WTC11 (cell line): Measurements from ENCODE around the gene COG6. TPM values are rescaled to one million over a fixed set of nuclear protein-coding genes. Genes with fewer than 3 reads are reported as not detected.

Source experiments
- ATAC-seq: fragments of 200-7000 bp; cut with Tn5 transposase; 2 replicates; pipeline ENCODE4 v1.10.0; 2021; ENCODE audit warnings: mild to moderate bottlenecking, moderate library complexity
- CTCF ChIA-PET: fragments of 300-600 bp; sonication (Branson Sonifier 250); formaldehyde crosslinking; loops from one replicate; lab custom pipeline; 2021; ENCODE audit warnings: antibody characterized with exemption; lab: Charles Lee
- POLR2A ChIA-PET: fragments of 350-600 bp; sonication (Branson Sonifier 250); formaldehyde crosslinking; loops from one replicate; lab custom pipeline; 2021; ENCODE audit warnings: antibody characterized with exemption; lab: Charles Lee
- DNase-seq: peaks from one replicate; pipeline ENCODE4 v3.0.0; 2021; ENCODE audit warnings: low spot score
- H3K27ac Mint-ChIP-seq: 2 replicates; pipeline ENCODE4 v1.8.0; 2021; ENCODE audit warnings: mixed read lengths
- H3K27me3 Mint-ChIP-seq: 2 replicates; pipeline ENCODE4 v1.8.0; 2021; ENCODE audit warnings: low read depth, mild to moderate bottlenecking, moderate library complexity, mixed read lengths
- H3K36me3 Mint-ChIP-seq: 2 replicates; pipeline ENCODE4 v1.8.0; 2021; ENCODE audit warnings: mixed read lengths
- H3K4me1 Mint-ChIP-seq: 2 replicates; pipeline ENCODE4 v1.8.0; 2022; ENCODE audit warnings: mixed read lengths
- H3K4me3 Mint-ChIP-seq: 2 replicates; pipeline ENCODE4 v1.8.0; 2021; ENCODE audit warnings: mild to moderate bottlenecking, moderate library complexity, mixed read lengths
- H3K9me3 Mint-ChIP-seq: 2 replicates; pipeline ENCODE4 v1.8.0; 2021; ENCODE audit warnings: mixed read lengths
- ATF1 ChIP-seq: sonication (generic); formaldehyde crosslinking; IDR thresholded peaks from 2 replicates; pipeline ENCODE4 v1.8.1; 2023; ENCODE audit warnings: mild to moderate bottlenecking, moderate library complexity, missing genetic modification reagents
- GTF2I ChIP-seq: fragments of 250-450 bp; sonication (Bioruptor Pico); conservative IDR thresholded peaks from 2 replicates; pipeline ENCODE4 v1.4.0; 2021; ENCODE audit warnings: mild to moderate bottlenecking
- NR1H2 ChIP-seq: sonication (generic); formaldehyde crosslinking; IDR thresholded peaks from 2 replicates; pipeline ENCODE4 v1.9.0; 2021; ENCODE audit warnings: mild to moderate bottlenecking, moderate library complexity, missing genetic modification reagents
- NR3C1 ChIP-seq: sonication (generic); formaldehyde crosslinking; conservative IDR thresholded peaks from 2 replicates; pipeline ENCODE4 v1.8.1; 2023; ENCODE audit warnings: low read depth, mild to moderate bottlenecking, missing genetic modification reagents
- TCF7 ChIP-seq: sonication (generic); formaldehyde crosslinking; IDR thresholded peaks from 2 replicates; pipeline ENCODE4 v1.8.0; 2022; ENCODE audit warnings: mild to moderate bottlenecking, low read depth, missing genetic modification reagents, moderate library complexity
- TEAD1 ChIP-seq: sonication (generic); formaldehyde crosslinking; IDR thresholded peaks from 2 replicates; pipeline ENCODE4 v1.8.0; 2022; ENCODE audit warnings: mild to moderate bottlenecking, missing genetic modification reagents
- ZNF219 ChIP-seq: sonication (generic); formaldehyde crosslinking; IDR thresholded peaks from 2 replicates; pipeline ENCODE4 v1.8.0; 2023; ENCODE audit warnings: missing genetic modification reagents, mild to moderate bottlenecking, borderline replicate concordance
- ZNF396 ChIP-seq: fragments of 250-450 bp; sonication (Bioruptor Pico); IDR thresholded peaks from 2 replicates; pipeline ENCODE4 v1.8.0; 2021; ENCODE audit warnings: mild to moderate bottlenecking, moderate library complexity, borderline replicate concordance
- total RNA-seq: library from RNA; stranded (reverse); gene quantifications from 3 replicates; pipeline ENCODE4 v1.2.3, GENCODE V29; 2021
- TF ChIP-seq, protein P1 (sequence below): sonication (generic); formaldehyde crosslinking; IDR thresholded peaks from 2 replicates; pipeline ENCODE4 v1.8.1; 2023; ENCODE audit warnings: mild to moderate bottlenecking, missing genetic modification reagents, borderline replicate concordance
- TF ChIP-seq, protein P2 (sequence below): fragments of 250-450 bp; sonication (Bioruptor Pico); IDR thresholded peaks from 2 replicates; pipeline ENCODE4 v1.8.0; 2021; ENCODE audit warnings: mild to moderate bottlenecking
- TF ChIP-seq, protein P3 (sequence below): fragments of 250-450 bp; sonication (Bioruptor Pico); IDR thresholded peaks from 2 replicates; pipeline ENCODE4 v1.9.0; 2021; ENCODE audit warnings: mild to moderate bottlenecking, borderline replicate concordance
- TF ChIP-seq, protein P4 (sequence below): fragments of 250-450 bp; sonication (Bioruptor Pico); conservative IDR thresholded peaks from 2 replicates; pipeline ENCODE4 v1.9.0; 2021; ENCODE audit warnings: mild to moderate bottlenecking
- TF ChIP-seq, protein P5 (sequence below): sonication (generic); formaldehyde crosslinking; IDR thresholded peaks from 2 replicates; pipeline ENCODE4 v1.8.1; 2022; ENCODE audit warnings: mild to moderate bottlenecking, missing genetic modification reagents, moderate library complexity, borderline replicate concordance
- TF ChIP-seq, protein P6 (sequence below): sonication (generic); formaldehyde crosslinking; conservative IDR thresholded peaks from 2 replicates; pipeline ENCODE4 v1.8.1; 2022; ENCODE audit warnings: mild to moderate bottlenecking, missing genetic modification reagents
- TF ChIP-seq, protein P7 (sequence below): fragments of 250-450 bp; sonication (Bioruptor Pico); IDR thresholded peaks from 2 replicates; pipeline ENCODE4 v2.1.2; 2022; ENCODE audit warnings: mild to moderate bottlenecking, moderate library complexity
- TF ChIP-seq, protein P8 (sequence below): sonication (generic); formaldehyde crosslinking; IDR thresholded peaks from 2 replicates; pipeline ENCODE4 v1.8.1; 2022; ENCODE audit warnings: mild to moderate bottlenecking, moderate library complexity, missing genetic modification reagents

Gene COG6
- total RNA-seq, 1 experiment from 2014 or later: 23.0 TPM

DNA sequence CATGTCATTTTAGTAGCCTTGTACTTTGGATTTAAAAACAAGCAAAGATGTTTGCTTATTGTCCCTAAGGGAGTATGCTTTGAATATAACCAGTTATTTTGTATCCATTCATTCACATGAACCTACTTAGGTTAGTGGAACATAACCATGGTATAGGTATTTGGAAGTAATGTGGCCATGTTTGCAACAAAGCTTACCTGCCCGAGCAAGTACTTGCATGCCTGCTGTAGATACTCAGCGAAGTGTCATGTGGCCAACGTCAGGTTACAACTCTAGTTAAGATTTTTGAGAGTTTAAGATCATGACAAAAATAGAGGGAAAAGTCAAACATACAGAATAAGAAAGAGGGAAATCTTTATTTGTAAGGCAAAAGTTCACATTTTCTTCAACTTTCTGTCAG is 57.2 kb downstream of the COG6 start:
- ChIA-PET POLR2A (no interaction called here), CTCF (interaction anchor here (0.6 to 0.9 kb wide), 2 partner anchors 29 to 230 kb away, joined by 3 read pairs; no protein-coding TSS in a partner anchor)
- Mint-ChIP-seq H3K9me3 (peaks cover 23% of the 10 kb centered on the region), H3K4me1 (no peaks in the 10 kb centered on the region), H3K36me3 (peaks cover 24% of the 10 kb centered on the region), H3K27me3 (no peaks in the 10 kb centered on the region), H3K4me3 (no peak overlapping the region), H3K27ac (no peak overlapping the region)
- ATAC-seq: no peak
- TF ChIP-seq ZNF396 (CRISPR knock-in tag): no peak
- TF ChIP-seq, protein P1, sequence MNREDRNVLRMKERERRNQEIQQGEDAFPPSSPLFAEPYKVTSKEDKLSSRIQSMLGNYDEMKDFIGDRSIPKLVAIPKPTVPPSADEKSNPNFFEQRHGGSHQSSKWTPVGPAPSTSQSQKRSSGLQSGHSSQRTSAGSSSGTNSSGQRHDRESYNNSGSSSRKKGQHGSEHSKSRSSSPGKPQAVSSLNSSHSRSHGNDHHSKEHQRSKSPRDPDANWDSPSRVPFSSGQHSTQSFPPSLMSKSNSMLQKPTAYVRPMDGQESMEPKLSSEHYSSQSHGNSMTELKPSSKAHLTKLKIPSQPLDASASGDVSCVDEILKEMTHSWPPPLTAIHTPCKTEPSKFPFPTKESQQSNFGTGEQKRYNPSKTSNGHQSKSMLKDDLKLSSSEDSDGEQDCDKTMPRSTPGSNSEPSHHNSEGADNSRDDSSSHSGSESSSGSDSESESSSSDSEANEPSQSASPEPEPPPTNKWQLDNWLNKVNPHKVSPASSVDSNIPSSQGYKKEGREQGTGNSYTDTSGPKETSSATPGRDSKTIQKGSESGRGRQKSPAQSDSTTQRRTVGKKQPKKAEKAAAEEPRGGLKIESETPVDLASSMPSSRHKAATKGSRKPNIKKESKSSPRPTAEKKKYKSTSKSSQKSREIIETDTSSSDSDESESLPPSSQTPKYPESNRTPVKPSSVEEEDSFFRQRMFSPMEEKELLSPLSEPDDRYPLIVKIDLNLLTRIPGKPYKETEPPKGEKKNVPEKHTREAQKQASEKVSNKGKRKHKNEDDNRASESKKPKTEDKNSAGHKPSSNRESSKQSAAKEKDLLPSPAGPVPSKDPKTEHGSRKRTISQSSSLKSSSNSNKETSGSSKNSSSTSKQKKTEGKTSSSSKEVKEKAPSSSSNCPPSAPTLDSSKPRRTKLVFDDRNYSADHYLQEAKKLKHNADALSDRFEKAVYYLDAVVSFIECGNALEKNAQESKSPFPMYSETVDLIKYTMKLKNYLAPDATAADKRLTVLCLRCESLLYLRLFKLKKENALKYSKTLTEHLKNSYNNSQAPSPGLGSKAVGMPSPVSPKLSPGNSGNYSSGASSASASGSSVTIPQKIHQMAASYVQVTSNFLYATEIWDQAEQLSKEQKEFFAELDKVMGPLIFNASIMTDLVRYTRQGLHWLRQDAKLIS (CRISPR knock-in tag): no peak
- TF ChIP-seq, protein P2, sequence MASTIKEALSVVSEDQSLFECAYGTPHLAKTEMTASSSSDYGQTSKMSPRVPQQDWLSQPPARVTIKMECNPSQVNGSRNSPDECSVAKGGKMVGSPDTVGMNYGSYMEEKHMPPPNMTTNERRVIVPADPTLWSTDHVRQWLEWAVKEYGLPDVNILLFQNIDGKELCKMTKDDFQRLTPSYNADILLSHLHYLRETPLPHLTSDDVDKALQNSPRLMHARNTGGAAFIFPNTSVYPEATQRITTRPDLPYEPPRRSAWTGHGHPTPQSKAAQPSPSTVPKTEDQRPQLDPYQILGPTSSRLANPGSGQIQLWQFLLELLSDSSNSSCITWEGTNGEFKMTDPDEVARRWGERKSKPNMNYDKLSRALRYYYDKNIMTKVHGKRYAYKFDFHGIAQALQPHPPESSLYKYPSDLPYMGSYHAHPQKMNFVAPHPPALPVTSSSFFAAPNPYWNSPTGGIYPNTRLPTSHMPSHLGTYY (CRISPR knock-in tag): no peak
- TF ChIP-seq, protein P3, sequence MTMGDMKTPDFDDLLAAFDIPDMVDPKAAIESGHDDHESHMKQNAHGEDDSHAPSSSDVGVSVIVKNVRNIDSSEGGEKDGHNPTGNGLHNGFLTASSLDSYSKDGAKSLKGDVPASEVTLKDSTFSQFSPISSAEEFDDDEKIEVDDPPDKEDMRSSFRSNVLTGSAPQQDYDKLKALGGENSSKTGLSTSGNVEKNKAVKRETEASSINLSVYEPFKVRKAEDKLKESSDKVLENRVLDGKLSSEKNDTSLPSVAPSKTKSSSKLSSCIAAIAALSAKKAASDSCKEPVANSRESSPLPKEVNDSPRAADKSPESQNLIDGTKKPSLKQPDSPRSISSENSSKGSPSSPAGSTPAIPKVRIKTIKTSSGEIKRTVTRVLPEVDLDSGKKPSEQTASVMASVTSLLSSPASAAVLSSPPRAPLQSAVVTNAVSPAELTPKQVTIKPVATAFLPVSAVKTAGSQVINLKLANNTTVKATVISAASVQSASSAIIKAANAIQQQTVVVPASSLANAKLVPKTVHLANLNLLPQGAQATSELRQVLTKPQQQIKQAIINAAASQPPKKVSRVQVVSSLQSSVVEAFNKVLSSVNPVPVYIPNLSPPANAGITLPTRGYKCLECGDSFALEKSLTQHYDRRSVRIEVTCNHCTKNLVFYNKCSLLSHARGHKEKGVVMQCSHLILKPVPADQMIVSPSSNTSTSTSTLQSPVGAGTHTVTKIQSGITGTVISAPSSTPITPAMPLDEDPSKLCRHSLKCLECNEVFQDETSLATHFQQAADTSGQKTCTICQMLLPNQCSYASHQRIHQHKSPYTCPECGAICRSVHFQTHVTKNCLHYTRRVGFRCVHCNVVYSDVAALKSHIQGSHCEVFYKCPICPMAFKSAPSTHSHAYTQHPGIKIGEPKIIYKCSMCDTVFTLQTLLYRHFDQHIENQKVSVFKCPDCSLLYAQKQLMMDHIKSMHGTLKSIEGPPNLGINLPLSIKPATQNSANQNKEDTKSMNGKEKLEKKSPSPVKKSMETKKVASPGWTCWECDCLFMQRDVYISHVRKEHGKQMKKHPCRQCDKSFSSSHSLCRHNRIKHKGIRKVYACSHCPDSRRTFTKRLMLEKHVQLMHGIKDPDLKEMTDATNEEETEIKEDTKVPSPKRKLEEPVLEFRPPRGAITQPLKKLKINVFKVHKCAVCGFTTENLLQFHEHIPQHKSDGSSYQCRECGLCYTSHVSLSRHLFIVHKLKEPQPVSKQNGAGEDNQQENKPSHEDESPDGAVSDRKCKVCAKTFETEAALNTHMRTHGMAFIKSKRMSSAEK (CRISPR knock-in tag): no peak
- no peak for TF ChIP-seq NR1H2 (CRISPR knock-in tag)
- TF ChIP-seq TEAD1: no peak
- TF ChIP-seq NR3C1 (CRISPR knock-in tag): no peak
- TF ChIP-seq, protein P4, sequence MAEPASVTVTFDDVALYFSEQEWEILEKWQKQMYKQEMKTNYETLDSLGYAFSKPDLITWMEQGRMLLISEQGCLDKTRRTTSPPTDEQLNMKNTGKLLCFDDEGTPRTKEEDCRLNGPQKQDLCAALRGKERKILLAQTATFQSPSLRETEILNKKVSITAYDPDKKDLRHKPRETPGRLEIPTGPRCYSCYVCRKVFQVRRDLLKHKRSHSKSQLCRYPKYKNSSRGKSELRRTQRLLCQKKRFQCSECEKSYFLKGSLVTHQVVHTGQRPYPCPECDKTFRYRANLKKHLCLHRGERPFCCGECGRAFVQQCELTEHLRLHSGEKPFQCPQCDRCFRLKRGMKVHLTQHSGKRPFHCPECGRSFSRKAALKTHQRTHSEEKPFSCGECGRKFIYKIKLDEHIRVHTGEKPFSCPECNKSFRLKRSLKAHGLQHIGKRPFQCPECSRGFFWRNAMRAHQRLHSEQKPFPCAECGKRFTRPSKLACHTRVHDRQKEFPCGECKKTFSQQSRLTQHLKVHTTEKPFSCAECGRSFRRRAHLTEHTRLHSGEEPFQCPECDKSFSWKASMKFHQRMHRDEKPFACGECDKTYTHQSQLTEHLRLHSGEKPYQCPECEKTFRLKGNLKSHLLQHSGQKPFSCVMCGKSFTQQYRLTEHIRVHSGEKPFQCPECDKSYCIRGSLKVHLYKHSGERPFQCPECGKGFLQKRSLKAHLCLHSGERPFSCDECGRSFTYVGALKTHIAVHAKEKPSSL (CRISPR knock-in tag): no peak
- no peak for TF ChIP-seq GTF2I (CRISPR knock-in tag)
- no peak for TF ChIP-seq ZNF219
- TF ChIP-seq ATF1: no peak
- TF ChIP-seq, protein P5, sequence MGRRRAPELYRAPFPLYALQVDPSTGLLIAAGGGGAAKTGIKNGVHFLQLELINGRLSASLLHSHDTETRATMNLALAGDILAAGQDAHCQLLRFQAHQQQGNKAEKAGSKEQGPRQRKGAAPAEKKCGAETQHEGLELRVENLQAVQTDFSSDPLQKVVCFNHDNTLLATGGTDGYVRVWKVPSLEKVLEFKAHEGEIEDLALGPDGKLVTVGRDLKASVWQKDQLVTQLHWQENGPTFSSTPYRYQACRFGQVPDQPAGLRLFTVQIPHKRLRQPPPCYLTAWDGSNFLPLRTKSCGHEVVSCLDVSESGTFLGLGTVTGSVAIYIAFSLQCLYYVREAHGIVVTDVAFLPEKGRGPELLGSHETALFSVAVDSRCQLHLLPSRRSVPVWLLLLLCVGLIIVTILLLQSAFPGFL: no peak
- TF ChIP-seq TCF7 (CRISPR knock-in tag): no peak
- TF ChIP-seq, protein P6, sequence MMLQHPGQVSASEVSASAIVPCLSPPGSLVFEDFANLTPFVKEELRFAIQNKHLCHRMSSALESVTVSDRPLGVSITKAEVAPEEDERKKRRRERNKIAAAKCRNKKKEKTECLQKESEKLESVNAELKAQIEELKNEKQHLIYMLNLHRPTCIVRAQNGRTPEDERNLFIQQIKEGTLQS (CRISPR knock-in tag): no peak
- TF ChIP-seq, protein P7, sequence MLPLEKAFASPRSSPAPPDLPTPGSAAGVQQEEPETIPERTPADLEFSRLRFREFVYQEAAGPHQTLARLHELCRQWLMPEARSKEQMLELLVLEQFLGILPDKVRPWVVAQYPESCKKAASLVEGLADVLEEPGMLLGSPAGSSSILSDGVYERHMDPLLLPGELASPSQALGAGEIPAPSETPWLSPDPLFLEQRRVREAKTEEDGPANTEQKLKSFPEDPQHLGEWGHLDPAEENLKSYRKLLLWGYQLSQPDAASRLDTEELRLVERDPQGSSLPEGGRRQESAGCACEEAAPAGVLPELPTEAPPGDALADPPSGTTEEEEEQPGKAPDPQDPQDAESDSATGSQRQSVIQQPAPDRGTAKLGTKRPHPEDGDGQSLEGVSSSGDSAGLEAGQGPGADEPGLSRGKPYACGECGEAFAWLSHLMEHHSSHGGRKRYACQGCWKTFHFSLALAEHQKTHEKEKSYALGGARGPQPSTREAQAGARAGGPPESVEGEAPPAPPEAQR (CRISPR knock-in tag): no peak
- TF ChIP-seq, protein P8, sequence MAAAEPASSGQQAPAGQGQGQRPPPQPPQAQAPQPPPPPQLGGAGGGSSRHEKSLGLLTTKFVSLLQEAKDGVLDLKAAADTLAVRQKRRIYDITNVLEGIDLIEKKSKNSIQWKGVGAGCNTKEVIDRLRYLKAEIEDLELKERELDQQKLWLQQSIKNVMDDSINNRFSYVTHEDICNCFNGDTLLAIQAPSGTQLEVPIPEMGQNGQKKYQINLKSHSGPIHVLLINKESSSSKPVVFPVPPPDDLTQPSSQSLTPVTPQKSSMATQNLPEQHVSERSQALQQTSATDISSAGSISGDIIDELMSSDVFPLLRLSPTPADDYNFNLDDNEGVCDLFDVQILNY (CRISPR knock-in tag): no peak
- DNase-seq: no peak
